ENCODE measurements around the gene TTC1. TPM values are rescaled to one million over a fixed set of nuclear protein-coding genes. Genes with fewer than 3 reads are reported as not detected.

The TTC1 gene
- total RNA-seq, 4 donors from 2014 or later: 18.3 to 38.3 (median 33.5) TPM

DNA sequence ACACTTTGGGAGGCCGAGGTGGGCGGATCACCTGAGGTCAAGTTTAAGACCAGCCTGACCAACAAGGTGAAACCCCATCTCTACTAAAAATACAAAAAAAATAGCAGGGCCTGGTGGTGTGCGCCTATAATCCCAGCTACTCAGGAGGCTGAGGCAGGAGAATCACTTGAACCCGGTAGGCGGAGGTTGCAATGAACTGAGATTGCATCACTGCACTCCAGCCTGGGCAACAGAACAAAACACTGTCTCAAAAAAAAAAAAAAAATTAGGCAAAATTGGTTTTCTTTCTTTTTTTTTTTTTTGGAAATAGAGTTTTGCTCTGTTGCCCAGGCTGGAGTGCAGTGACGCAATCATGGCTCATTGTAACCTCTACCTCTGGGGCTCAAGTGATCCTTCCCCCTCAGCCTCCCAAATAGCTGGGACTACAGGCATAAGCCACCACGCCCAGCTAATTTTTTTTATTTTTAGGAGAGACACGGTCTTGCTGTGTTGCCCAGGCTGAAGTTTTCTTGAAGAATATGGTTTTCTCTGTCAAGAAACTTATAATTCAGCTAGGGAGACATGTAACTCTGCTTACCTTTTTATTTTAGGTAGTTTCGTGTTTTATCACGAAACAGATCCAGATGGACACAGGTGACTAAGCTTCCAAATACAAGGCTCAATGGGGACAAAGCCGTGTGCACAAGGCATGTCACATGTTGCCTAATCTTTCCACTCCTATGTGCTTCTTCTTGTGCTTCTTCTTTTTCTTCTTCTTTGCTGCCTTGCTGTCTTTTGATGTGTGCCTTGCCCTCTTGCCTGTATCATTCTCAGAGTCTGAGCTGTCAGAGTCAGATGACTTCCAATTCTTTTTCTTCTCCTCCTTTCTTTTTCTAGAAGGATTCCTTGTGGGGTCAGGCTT lies 14.3 kb downstream of the TTC1 start:
- TF ChIP-seq CTCF (IDR thresholded peaks at IDR 0.05) (no peak), POLR2A (IDR thresholded peaks at IDR 0.05) (no peak)
- 77 to 83% methylated on average over 11 of the region's 11 CpGs for WGBS, 2 donors

GRCh38 chr5:160023908-160024630 lies 15.1 kb downstream of the TTC1 start:
- WGBS, 2 donors: 29 to 94% methylated on average over 1 of the region's 1 CpG
- H3K27me3 ChIP-seq: no peaks in the 10 kb centered on the region
- TF ChIP-seq CTCF (IDR thresholded peaks at IDR 0.05): no peak
- no peak for TF ChIP-seq POLR2A (IDR thresholded peaks at IDR 0.05)
- DNase-seq: no peak
- H3K4me1 ChIP-seq: peaks cover 0 to 23% (median 3%) of the 10 kb centered on the region in 3 donors
- H3K9me3 ChIP-seq: no peaks in the 10 kb centered on the region
- H3K36me3 ChIP-seq: peaks cover 0 to 53% (median 0%) of the 10 kb centered on the region in 3 donors
- intact Hi-C loops (cut with DNase I): loop anchor here (10.0 kb wide), 2 partner anchors 171 to 321 kb away; no protein-coding TSS in a partner anchor
- H3K4me3 ChIP-seq: no peak overlapping the region
- H3K27ac ChIP-seq: no peak overlapping the region

More for the DNA sequence above, 14.3 kb downstream of the TTC1 start:
- H3K27ac ChIP-seq: no peak overlapping the region
- intact Hi-C loops (cut with DNase I): loop anchor here (10.0 kb wide), 2 partner anchors 172 to 322 kb away; no protein-coding TSS in a partner anchor
- no peaks in the 10 kb centered on the region for H3K9me3 ChIP-seq
- peaks cover 0 to 53% (median 0%) of the 10 kb centered on the region in 3 donors for H3K36me3 ChIP-seq
- no peak overlapping the region for H3K4me3 ChIP-seq
- no peak for DNase-seq
- no peaks in the 10 kb centered on the region for H3K27me3 ChIP-seq
- peaks cover 0 to 23% (median 3%) of the 10 kb centered on the region in 3 donors for H3K4me1 ChIP-seq

GRCh38 chr5:160029004-160029403 lies 20.1 kb downstream of the TTC1 start:
- TF ChIP-seq CTCF (IDR thresholded peaks at IDR 0.05) (no peak), POLR2A (IDR thresholded peaks at IDR 0.05) (no peak)
- Histone ChIP-seq H3K9me3 (no peaks in the 10 kb centered on the region), H3K27ac (no peak overlapping the region), H3K36me3 (peaks cover 0 to 66% (median 0%) of the 10 kb centered on the region in 3 donors), H3K27me3 (no peaks in the 10 kb centered on the region), H3K4me1 (peaks cover 0 to 11% (median 0%) of the 10 kb centered on the region in 3 donors), H3K4me3 (no peak overlapping the region)
- no peak for DNase-seq
- intact Hi-C loops (cut with DNase I): loop anchor here (10.0 kb wide), 2 partner anchors 166 to 316 kb away; no protein-coding TSS in a partner anchor
- WGBS, 2 donors: 83 to 100% methylated on average over 1 of the region's 1 CpG

GRCh38 chr5:160029540-160030139 lies 20.7 kb downstream of the TTC1 start:
- H3K36me3 ChIP-seq: peaks cover 0 to 66% (median 0%) of the 10 kb centered on the region in 3 donors
- H3K27ac ChIP-seq: no peak overlapping the region
- H3K27me3 ChIP-seq: no peaks in the 10 kb centered on the region
- intact Hi-C loops (cut with DNase I): loop anchor here (10.0 kb wide), 2 partner anchors 165 to 315 kb away; no protein-coding TSS in a partner anchor
- no peak overlapping the region for H3K4me3 ChIP-seq
- H3K9me3 ChIP-seq: no peaks in the 10 kb centered on the region
- H3K4me1 ChIP-seq: peaks cover 0 to 11% (median 0%) of the 10 kb centered on the region in 3 donors
- DNase-seq: no peak
- WGBS, 2 donors: 89 to 98% methylated on average over 3 of the region's 3 CpGs
- TF ChIP-seq POLR2A (IDR thresholded peaks at IDR 0.05) (no peak), CTCF (IDR thresholded peaks at IDR 0.05) (no peak)

Measured in esophagus squamous epithelium (tissue), 5 donors.